Glutamatergic neuron (in vitro differentiated cells): ENCODE results near the gene EXTL2. TPM values are rescaled to one million over a fixed set of nuclear protein-coding genes. Genes with fewer than 3 reads are reported as not detected.

Experiments used
- DNase-seq: peaks from one replicate; pipeline ENCODE4 v3.0.0; 2022
- H3K27ac Mint-ChIP-seq: one replicate; pipeline ENCODE4 v1.8.0; 2020; ENCODE audit warnings: mild to moderate bottlenecking, mixed read lengths, inconsistent platforms; ENCODE audit not compliant: unreplicated experiment
- H3K27me3 Mint-ChIP-seq: one replicate; pipeline ENCODE4 v1.8.0; 2020; ENCODE audit warnings: mild to moderate bottlenecking, moderate library complexity, mixed read lengths, inconsistent platforms; ENCODE audit not compliant: unreplicated experiment
- H3K36me3 Mint-ChIP-seq: one replicate; pipeline ENCODE4 v1.8.0; 2020; ENCODE audit warnings: mild to moderate bottlenecking, mixed read lengths, inconsistent platforms; ENCODE audit not compliant: unreplicated experiment
- H3K4me1 Mint-ChIP-seq: one replicate; pipeline ENCODE4 v1.8.0; 2020; ENCODE audit warnings: mild to moderate bottlenecking, low read depth, mixed read lengths, inconsistent platforms; ENCODE audit not compliant: unreplicated experiment
- H3K4me3 Mint-ChIP-seq: one replicate; pipeline ENCODE4 v1.8.0; 2020; ENCODE audit warnings: mild to moderate bottlenecking, mixed read lengths, inconsistent platforms; ENCODE audit not compliant: unreplicated experiment
- H3K9me3 Mint-ChIP-seq: one replicate; pipeline ENCODE4 v1.8.0; 2020; ENCODE audit warnings: mild to moderate bottlenecking, moderate library complexity, mixed read lengths, inconsistent platforms; ENCODE audit not compliant: unreplicated experiment
- CTCF ChIP-seq: fragments of 200-600 bp; sonication (generic); IDR thresholded peaks from one replicate; pipeline ENCODE4 v1.5.0; 2021; ENCODE audit not compliant: partially characterized antibody, unreplicated experiment
- total RNA-seq: library from RNA; stranded (reverse); fragmentation: NEBNext Ultra II Directional; extraction: Animal tissue kit (Norgen Biotek cat#: 25700); gene quantifications from one replicate; pipeline ENCODE4 v1.2.1, GENCODE V29; 2021; ENCODE audit not compliant: unreplicated experiment

EXTL2 gene
- total RNA-seq, 1 donor from 2014 or later: 27.9 TPM

GRCh38 chr1:100928128-100928527 lies 33.5 kb upstream of the EXTL2 start:
- H3K9me3 Mint-ChIP-seq: no peaks in the 10 kb centered on the region

GRCh38 chr1:100927276-100927675 lies 32.6 kb upstream of the EXTL2 start:
- Mint-ChIP-seq H3K36me3 (peaks cover 11% of the 10 kb centered on the region), H3K4me3 (no peak overlapping the region)
- TF ChIP-seq CTCF: no peak

More at GRCh38 chr1:100928128-100928527, 33.5 kb upstream of the EXTL2 start:
- Mint-ChIP-seq H3K4me3 (no peak overlapping the region), H3K27ac (no peak overlapping the region), H3K4me1 (no peaks in the 10 kb centered on the region), H3K27me3 (no peaks in the 10 kb centered on the region), H3K36me3 (peaks cover 11% of the 10 kb centered on the region)
- no peak for DNase-seq
- TF ChIP-seq CTCF: no peak

GRCh38 chr1:100926240-100926639 lies 31.6 kb upstream of the EXTL2 start:
- no peak for DNase-seq
- no peak for TF ChIP-seq CTCF
- Mint-ChIP-seq H3K9me3 (no peaks in the 10 kb centered on the region), H3K4me3 (no peak overlapping the region), H3K4me1 (no peaks in the 10 kb centered on the region), H3K27me3 (no peaks in the 10 kb centered on the region), H3K27ac (no peak overlapping the region), H3K36me3 (peaks cover 11% of the 10 kb centered on the region)

More at GRCh38 chr1:100927276-100927675, 32.6 kb upstream of the EXTL2 start:
- H3K27me3 Mint-ChIP-seq: no peaks in the 10 kb centered on the region
- no peaks in the 10 kb centered on the region for H3K9me3 Mint-ChIP-seq
- DNase-seq: no peak
- no peak overlapping the region for H3K27ac Mint-ChIP-seq
- H3K4me1 Mint-ChIP-seq: no peaks in the 10 kb centered on the region

- Mint-ChIP-seq H3K27me3 (no peaks in the 10 kb centered on the region), H3K4me3 (no peak overlapping the region), H3K27ac (no peak overlapping the region), H3K9me3 (no peaks in the 10 kb centered on the region), H3K36me3 (peaks cover 11% of the 10 kb centered on the region), H3K4me1 (no peaks in the 10 kb centered on the region)
- no peak for DNase-seq
- TF ChIP-seq CTCF: no peak
These were observed 30.3 kb upstream of the EXTL2 start for GRCh38 chr1:100924991-100925390.

- no peaks in the 10 kb centered on the region for H3K4me1 Mint-ChIP-seq
- no peak for TF ChIP-seq CTCF
- H3K36me3 Mint-ChIP-seq: peaks cover 11% of the 10 kb centered on the region
- H3K27ac Mint-ChIP-seq: no peak overlapping the region
- DNase-seq: no peak
- no peak overlapping the region for H3K4me3 Mint-ChIP-seq
- H3K9me3 Mint-ChIP-seq: no peaks in the 10 kb centered on the region
- no peaks in the 10 kb centered on the region for H3K27me3 Mint-ChIP-seq
These were observed 29.6 kb upstream of the EXTL2 start for GRCh38 chr1:100924212-100924611.
